Loucy (cell line): ENCODE data around the gene WSCD1.

Experiments used
- H2AFZ ChIP-seq: fragments of 200-600 bp; sonication (generic); 2 replicates; pipeline ENCODE4 v1.6.0; 2016; ENCODE audit warnings: antibody characterized with exemption, mild to moderate bottlenecking, low read length, moderate library complexity
- H3F3A ChIP-seq: fragments of 200-600 bp; 2 replicates; pipeline ENCODE4 v1.6.0; 2016; ENCODE audit warnings: antibody characterized with exemption, low read depth, mild to moderate bottlenecking
- H3K27me3 ChIP-seq: fragments of 200-600 bp; sonication (generic); 2 replicates; pipeline ENCODE4 v1.6.1; 2014; ENCODE audit warnings: low read length, mild to moderate bottlenecking; ENCODE audit not compliant: insufficient read depth, poor library complexity, severe bottlenecking
- H3K36me3 ChIP-seq: fragments of 200-600 bp; sonication (generic); 2 replicates; pipeline ENCODE4 v1.6.1; 2016; ENCODE audit warnings: low read length; ENCODE audit not compliant: insufficient read depth
- H3K4me1 ChIP-seq: fragments of 200-600 bp; sonication (generic); 2 replicates; pipeline ENCODE4 v1.5.1; 2014; ENCODE audit warnings: low read length, mild to moderate bottlenecking; ENCODE audit not compliant: insufficient read depth, poor library complexity, severe bottlenecking
- H3K4me2 ChIP-seq: fragments of 200-600 bp; sonication (generic); 2 replicates; pipeline ENCODE4 v1.6.0; 2014; ENCODE audit warnings: antibody characterized with exemption, low read length, low read depth, mild to moderate bottlenecking; ENCODE audit not compliant: poor library complexity, severe bottlenecking
- H3K4me3 ChIP-seq: fragments of 200-600 bp; sonication (generic); 2 replicates; pipeline ENCODE4 v1.5.1; 2014; ENCODE audit warnings: low read length, mild to moderate bottlenecking, mixed read lengths; ENCODE audit not compliant: poor library complexity, severe bottlenecking
- H3K79me2 ChIP-seq: fragments of 200-600 bp; sonication (generic); 2 replicates; pipeline ENCODE4 v1.6.1; 2014; ENCODE audit warnings: low read length; ENCODE audit not compliant: insufficient read depth
- H3K9ac ChIP-seq: fragments of 200-600 bp; sonication (generic); 2 replicates; pipeline ENCODE4 v1.6.0; 2014; ENCODE audit warnings: mild to moderate bottlenecking, low read depth, low read length, moderate library complexity; ENCODE audit not compliant: poor library complexity, severe bottlenecking
- H3K9me2 ChIP-seq: fragments of 200-600 bp; sonication (generic); replicated peaks from 2 replicates; pipeline ENCODE4 v1.6.1; 2016; ENCODE audit warnings: low read depth, low read length, mixed read lengths
- H3K9me3 ChIP-seq: fragments of 200-600 bp; sonication (generic); 2 replicates; pipeline ENCODE4 v1.6.1; 2014; ENCODE audit warnings: mild to moderate bottlenecking, antibody characterized with exemption, low read length, low read depth; ENCODE audit not compliant: insufficient read depth
- H4K20me1 ChIP-seq: fragments of 200-600 bp; sonication (generic); 2 replicates; pipeline ENCODE4 v1.6.0; 2014; ENCODE audit warnings: antibody characterized with exemption, low read length, mild to moderate bottlenecking; ENCODE audit not compliant: insufficient read depth, poor library complexity, severe bottlenecking
- EZH2phosphoT487 ChIP-seq: fragments of 200-600 bp; IDR thresholded peaks from 2 replicates; pipeline ENCODE4 v1.6.1; 2018; ENCODE audit warnings: antibody characterized with exemption, mild to moderate bottlenecking, moderate library complexity, borderline replicate concordance
- TF ChIP-seq, protein P1 (sequence below): fragments of 200-600 bp; sonication (generic); conservative IDR thresholded peaks from 2 replicates; pipeline ENCODE4 v1.5.1; 2014; ENCODE audit warnings: mild to moderate bottlenecking, antibody characterized with exemption, low read length

The WSCD1 gene

DNA sequence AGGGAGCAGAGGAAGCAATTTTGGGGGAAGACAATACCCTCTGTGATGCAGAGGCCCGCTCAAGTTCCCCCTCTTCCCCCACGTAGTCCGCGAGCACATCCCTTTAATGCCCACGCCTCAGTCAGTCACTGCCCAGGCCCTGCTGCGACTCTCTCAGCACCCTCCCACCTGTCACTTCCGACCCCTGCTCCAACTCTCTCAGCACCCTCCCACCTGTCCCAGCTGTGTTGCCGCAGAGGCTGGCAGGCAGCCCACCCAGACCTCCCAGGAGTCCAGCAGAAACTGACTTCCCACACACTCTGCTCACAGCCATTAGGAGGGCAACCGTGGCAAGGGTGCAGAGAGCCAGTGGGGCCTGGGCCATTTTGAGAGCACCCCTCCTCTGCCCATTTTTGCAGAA, 92.7 kb downstream of the WSCD1 start:
- Histone ChIP-seq H3K27me3 (no peaks in the 10 kb centered on the region), H3K9ac (no peak overlapping the region), H3K79me2 (no peaks in the 10 kb centered on the region), H3K9me2 (no peaks in the 10 kb centered on the region), H3K4me2 (no peak overlapping the region), H3K4me1 (no peaks in the 10 kb centered on the region), H3K9me3 (no peaks in the 10 kb centered on the region; the same call in 1 of the 2 replicates), H2AFZ (no peak overlapping the region), H3K4me3 (no peak overlapping the region), H3K36me3 (no peaks in the 10 kb centered on the region), H3F3A (no peaks in the 10 kb centered on the region), H4K20me1 (no peaks in the 10 kb centered on the region)
- TF ChIP-seq, protein P1, sequence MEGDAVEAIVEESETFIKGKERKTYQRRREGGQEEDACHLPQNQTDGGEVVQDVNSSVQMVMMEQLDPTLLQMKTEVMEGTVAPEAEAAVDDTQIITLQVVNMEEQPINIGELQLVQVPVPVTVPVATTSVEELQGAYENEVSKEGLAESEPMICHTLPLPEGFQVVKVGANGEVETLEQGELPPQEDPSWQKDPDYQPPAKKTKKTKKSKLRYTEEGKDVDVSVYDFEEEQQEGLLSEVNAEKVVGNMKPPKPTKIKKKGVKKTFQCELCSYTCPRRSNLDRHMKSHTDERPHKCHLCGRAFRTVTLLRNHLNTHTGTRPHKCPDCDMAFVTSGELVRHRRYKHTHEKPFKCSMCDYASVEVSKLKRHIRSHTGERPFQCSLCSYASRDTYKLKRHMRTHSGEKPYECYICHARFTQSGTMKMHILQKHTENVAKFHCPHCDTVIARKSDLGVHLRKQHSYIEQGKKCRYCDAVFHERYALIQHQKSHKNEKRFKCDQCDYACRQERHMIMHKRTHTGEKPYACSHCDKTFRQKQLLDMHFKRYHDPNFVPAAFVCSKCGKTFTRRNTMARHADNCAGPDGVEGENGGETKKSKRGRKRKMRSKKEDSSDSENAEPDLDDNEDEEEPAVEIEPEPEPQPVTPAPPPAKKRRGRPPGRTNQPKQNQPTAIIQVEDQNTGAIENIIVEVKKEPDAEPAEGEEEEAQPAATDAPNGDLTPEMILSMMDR = no peak
- TF ChIP-seq EZH2phosphoT487 = no peak

DNA sequence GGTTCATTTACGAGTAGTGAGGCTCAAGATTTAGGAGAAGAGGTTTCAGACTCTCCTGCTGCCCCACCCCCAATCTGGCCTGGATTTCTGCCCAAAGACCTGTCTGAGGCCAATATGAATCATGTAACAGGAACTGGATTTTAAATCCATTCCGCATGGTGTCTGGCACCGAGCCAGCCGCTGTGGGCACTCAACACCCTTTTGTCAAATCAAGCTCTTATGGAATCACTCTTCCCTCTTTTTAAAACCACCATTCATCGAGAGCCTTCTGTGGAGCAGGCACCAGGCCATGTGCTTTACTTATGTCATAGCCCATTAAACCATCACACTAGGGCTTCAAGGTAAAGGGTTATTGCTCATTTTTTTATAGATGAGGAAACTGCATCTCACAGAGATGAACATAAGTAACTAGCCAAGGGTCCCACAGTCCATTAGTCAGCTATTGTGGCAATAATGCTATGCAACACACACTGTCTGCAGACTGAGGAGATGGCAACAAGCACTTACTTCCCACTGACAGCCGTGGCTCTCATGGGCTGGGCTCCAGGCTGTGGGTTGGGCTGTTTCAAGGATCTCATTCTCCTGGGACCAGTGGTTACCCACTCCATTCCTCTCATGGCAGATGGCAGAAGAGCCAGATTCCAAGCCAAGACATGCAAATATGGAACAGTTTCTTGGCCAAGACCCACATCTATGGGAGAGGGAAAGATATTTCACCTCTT, 93.6 kb downstream of the WSCD1 start:
- Histone ChIP-seq H3K36me3 (no peaks in the 10 kb centered on the region), H3F3A (no peaks in the 10 kb centered on the region), H4K20me1 (no peaks in the 10 kb centered on the region), H3K4me3 (no peak overlapping the region), H3K27me3 (no peaks in the 10 kb centered on the region), H2AFZ (no peak overlapping the region), H3K9me3 (peaks cover under 1% of the 10 kb centered on the region; the same call in 1 of the 2 replicates), H3K4me1 (no peaks in the 10 kb centered on the region), H3K9ac (no peak overlapping the region), H3K79me2 (no peaks in the 10 kb centered on the region), H3K4me2 (no peak overlapping the region), H3K9me2 (no peaks in the 10 kb centered on the region)
- TF ChIP-seq, protein P1 = no peak
- TF ChIP-seq EZH2phosphoT487 = no peak

DNA sequence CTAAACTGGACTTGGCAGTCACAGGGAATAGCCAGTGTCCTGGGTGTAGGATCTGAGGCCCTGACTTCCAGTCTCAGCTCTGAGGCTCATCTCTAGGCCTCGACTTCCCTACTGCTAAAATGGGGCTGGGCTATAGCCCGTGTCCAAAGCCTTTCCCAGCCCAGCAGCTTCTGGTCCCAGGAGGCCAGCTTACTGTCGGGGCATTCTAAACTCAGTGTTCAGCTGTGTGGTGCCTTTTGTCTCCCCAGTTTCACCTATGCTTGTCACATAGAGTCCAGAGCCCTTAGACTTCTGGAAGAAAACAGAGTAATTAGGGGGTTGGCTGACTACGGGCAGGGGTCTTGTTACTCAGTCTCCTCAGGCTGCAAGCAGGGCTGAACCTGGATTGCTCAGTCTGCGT, 94.8 kb downstream of the WSCD1 start:
- no peak overlapping the region for H3K4me2 ChIP-seq
- peaks cover 4% of the 10 kb centered on the region; the same call in 1 of the 2 replicates for H3K9me3 ChIP-seq
- no peak overlapping the region for H3K9ac ChIP-seq
- H3K79me2 ChIP-seq = no peaks in the 10 kb centered on the region
- no peaks in the 10 kb centered on the region for H3K36me3 ChIP-seq
- H3K9me2 ChIP-seq = no peaks in the 10 kb centered on the region
- no peak overlapping the region for H3K4me3 ChIP-seq
- no peak overlapping the region for H2AFZ ChIP-seq
- H3K27me3 ChIP-seq = no peaks in the 10 kb centered on the region
- H3K4me1 ChIP-seq = no peaks in the 10 kb centered on the region
- no peaks in the 10 kb centered on the region for H4K20me1 ChIP-seq
- TF ChIP-seq, protein P1 = no peak
- TF ChIP-seq EZH2phosphoT487 = no peak
- no peaks in the 10 kb centered on the region for H3F3A ChIP-seq
